Myocyte (in vitro differentiated cells): ENCODE measurements around the gene MX2. TPM values are rescaled to one million over a fixed set of nuclear protein-coding genes. Genes with fewer than 3 reads are reported as not detected.
"Not testable (repeated sequence)": the region's sequence is repeated elsewhere in the genome, so short reads cannot be mapped to it uniquely, and the experiment has no call there.

Source experiments
- DNase-seq: peaks from one replicate; pipeline ENCODE4 v3.0.0-alpha.2; 2012; ENCODE audit warnings: low read depth
- total RNA-seq: library from RNA; depleted of rRNA; stranded (reverse); fragments of >200 nt; gene quantifications from 2 replicates; pipeline ENCODE4 v1.2.3, GENCODE V29; 2014

Gene MX2
- total RNA-seq, 1 donor from 2014 or later: 0.91 TPM

DNA sequence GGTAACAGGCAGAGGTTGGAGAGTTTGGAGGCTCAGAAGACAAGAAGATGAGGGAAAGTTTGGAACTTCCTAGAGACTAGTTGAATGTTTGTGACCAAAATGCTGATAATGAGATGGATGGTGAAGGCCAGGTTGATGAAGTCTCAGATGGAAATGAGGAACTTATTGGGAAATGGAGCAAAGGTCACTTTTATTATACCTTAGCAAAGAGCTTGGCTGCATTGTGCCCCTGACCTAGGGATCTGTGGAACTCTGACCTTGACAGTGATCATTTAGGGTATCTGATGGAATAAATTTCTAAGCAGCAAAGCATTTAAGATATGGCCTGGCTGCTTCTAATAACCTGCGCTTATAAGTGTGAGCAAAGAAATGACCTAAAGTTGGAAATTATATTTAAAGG is 28.1 kb upstream of the MX2 start:
- DNase-seq: no peak

DNA sequence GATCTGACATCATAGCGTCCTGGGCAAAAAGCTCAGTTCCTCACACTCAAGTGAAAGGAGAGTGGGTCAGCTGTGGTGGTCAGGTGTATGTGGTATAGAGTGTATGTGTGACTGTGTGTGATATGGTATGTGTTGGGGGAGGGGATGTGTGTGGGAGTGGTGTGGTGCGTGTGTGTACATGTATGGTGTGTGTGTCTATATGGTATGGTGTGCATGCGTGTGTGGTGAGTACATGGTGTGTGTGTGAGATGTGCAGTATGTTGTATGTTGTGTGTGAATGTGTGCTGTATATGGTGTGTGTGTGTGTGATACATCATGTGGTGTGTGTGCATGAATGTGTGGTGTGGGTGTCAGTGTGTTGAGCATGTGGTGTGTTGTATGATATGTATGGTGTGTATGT is 24.3 kb upstream of the MX2 start:
- DNase-seq: no peak

DNA sequence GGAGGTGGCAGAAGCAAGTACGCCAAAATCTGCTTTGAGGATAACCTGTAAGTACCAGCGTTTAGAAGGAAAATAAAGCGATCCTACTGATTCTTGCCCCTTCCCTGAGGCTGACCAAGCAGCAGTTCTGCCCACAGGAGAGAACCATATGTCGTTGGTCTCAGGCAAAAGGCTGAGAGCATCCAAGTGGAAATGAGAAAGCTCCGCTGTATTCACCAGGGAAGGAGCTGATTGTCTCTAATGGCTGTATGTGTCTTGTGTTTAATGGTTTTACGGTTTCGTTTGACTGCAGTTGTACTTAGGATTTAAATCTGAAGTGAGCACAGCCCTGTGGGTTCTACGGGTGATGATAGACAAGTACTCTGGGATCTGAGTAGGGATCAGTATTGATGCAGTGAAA is 23.4 kb upstream of the MX2 start:
- no peak for DNase-seq

GRCh38 chr21:41342035-41342434 is 19.8 kb upstream of the MX2 start:
- DNase-seq: no peak

- DNase-seq: no peak
Measured at GRCh38 chr21:41344146-41344545, 17.7 kb upstream of the MX2 start.

- no peak for DNase-seq
Measured at GRCh38 chr21:41345356-41345755, 16.5 kb upstream of the MX2 start.

DNA sequence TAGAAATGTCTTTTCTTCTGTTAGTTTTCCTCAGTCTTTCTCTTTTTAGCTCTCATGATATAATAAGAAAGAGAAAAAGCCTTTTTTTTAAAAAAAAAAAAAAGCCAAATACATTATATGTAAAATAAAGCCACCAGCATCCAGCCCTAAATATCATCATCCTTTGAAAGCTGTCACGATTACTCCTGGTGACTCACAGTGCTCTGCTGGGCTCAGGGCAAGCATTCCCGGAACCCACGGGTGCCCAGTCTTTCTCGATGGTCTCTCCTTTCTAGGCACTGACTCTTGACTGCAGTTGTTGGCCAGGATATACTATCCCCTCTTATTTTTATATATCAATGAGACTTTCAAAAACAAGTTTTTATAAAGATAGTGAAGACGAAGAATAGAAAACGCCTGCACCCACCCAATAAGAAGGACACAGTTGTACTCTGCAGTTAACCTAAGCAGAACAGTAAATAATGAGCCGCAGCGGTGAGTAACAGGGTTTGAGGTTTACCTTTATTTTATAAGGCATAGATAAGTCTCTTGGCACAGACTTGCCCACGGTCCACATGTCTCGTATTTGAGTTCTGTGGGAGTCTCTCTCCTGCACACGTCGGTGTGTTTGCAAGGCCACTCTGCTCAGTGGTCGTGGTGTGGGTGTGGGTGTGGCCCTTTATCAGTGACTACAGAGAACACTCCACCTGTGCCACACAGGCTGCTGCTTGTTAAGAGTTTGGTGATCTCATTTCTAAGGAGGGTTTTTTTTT is 15.7 kb upstream of the MX2 start:
- no peak for DNase-seq

GRCh38 chr21:41346758-41347157 is 15.1 kb upstream of the MX2 start:
- no peak for DNase-seq

DNA sequence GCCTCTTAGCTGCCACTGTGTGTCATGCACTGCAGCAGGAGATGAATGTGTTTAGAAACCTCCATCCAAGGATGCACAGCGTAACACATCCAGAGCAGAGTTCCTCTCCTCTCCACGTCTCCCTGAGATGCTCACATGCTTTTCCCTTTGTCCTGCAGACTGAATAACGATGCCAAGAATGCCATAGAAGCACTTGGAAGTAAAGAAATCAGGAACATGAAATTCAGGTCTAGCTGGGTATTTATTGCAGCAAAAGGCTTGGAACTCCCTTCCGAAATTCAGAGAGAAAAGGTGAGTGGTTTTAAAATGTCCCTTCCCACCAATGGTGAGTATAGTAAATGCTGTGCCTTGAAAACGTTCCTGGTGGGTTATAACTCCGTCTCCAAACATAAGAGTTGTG is 13.4 kb upstream of the MX2 start:
- no peak for DNase-seq

DNA sequence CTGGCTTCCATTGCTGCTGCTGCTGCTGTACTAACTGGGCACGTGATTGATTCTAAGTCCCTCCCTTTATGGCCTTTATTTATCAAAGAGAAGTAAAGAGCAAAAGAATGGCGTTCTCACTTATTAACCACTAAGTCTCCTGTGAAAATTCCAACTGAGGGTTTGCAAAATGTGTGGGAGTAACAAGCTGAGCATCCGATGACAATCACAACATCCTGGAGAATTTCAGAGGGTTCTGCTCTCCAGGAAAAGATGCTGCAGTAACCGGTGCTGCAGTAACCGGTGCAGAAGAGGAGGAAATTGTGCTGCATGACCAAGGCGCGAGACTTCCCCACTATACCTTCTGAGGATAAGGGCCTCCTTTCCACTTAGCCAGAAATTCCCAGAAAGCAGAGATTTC is 12.7 kb upstream of the MX2 start:
- no peak for DNase-seq

DNA sequence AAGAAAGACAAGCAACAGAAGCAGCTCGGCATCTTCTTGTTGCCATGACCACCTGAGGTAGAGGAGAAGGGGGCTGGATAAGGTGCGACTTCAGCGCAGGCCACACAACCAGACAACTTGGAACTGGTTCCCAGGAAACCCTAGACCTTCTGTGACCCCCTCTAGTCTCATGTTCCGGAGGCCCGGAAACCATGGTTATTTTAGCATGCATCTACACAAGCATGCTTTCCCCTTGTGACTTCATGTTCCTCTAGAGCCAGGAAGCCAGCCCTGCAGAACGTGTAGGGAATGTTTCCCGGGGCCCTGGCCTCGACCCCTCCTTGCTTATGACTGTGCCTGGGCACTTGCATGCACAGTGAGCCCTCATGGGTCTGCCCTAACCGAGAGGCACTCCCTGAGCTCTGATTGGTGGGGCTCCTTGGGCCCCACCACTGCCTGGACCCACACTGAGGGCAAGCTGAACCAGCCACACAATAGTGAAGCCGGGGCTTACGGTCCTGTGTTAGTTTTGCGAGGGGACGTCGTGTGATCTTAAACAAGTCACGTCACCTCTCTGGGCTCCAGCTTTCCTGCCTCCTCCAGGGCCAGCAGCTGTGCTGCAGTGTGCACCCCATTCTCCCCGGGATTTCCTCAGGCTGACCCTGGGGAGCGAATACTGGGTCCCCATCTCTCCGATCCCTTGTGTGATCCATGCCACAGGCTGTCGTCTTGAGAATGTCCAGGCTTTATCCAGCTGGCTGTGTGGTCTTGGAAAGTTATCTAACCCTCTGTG is 12.0 kb upstream of the MX2 start:
- no peak for DNase-seq

- DNase-seq: no peak
Measured at GRCh38 chr21:41350436-41351155, 11.2 kb upstream of the MX2 start.

DNA sequence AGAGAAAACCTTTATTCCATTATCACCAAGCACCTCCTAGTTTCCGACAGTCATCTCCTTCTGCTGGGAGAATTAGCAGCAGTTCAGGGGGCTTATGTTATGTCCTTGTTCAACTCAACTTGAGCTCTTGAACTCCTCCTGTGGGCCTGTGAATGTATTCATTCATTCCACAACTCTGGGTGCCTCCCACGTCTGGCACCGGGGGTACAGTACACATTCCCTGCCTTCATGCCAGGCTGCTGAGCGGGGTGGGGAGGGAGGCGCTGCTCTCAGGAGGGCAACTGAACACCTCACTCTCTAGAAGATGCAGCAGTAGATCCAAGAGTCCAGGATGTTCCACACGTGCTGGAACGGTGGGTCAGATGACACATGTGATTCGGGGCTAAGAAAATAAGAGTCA is 4.3 kb upstream of the MX2 start:
- DNase-seq: no peak

GRCh38 chr21:41358193-41359166 is 3.3 kb upstream of the MX2 start:
- DNase-seq: no peak

GRCh38 chr21:41359286-41359685 is 2.5 kb upstream of the MX2 start:
- no peak for DNase-seq

- DNase-seq: not testable (repeated sequence)
Measured at GRCh38 chr21:41359754-41360071, 2.1 kb upstream of the MX2 start.

- no peak for DNase-seq
Measured at GRCh38 chr21:41360072-41360821, 1.6 kb upstream of the MX2 start.

DNA sequence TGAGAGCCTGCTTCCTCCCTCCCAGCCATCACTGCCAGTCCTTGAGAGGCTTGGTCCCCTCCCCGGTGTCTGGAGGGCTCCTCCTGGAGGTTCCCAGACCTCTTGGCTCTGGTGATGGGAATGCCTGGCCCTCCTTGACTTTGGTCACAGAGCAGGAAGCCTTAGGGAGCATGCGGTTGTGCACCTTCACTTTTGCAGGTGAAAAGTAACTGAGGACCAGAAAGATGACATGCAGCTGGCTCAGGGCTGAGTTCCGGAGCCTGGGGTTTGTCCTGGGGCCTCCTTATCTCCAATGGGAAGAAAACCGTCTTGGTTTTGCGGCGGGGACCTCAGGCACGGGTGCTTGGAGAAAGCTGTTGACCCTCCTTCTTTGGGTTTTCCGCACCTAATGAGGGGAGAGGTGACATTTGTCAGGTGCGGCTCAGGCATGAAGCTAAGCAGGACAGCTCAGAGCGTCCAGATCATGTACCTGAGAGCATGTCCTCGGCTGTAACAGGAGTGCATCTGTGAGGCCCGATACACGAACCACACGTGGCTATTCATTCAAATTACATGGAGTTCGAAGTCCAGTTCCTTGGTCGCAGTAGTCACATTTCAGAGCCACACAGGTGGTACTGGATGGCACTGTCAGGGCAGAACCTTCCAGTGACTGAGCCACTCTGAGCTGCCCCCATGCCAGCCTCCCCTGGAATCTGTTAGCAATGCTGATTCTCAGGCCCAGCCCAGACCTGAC is 608 bp upstream of the MX2 start:
- DNase-seq: no peak

DNA sequence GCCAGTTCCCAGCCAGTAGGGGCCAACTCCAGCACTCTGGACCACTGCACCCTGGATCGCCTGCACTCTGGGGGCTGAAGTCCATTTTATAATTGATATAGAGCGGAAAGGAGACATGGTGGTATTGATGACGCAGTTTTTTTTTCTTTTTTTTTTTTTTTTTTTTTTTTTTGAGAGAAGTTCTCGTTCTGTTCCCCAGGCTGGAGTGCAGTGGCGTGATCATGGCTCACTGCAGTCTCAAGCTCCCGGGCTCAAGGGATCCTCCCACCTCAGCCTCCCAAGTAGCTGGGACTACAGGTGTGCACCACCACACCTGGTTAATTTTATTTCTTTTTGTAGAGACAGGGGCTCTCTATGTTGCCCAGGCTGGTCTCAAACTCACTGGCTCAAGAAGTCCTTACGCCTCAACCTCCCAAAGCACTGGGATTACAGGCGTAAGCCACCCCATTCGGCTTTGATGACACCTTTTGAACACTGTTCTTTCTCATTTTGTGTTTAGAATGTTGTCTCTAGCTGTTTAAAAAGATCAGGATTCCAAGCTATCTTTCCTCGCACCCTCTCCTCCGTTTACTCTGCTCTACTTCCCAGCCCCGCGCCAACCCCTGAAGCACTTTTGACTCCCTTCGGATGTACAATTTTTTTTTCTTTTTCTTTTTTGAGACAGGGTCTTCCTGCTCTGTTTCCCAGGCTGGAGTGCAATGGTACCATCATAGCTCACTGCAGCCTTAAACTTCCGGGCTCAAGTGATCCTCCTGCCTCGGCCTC is 960 bp downstream of the MX2 start:
- DNase-seq: no peak
